H1 (cell line): Measurements from ENCODE around the gene CACNB1. TPM values are rescaled to one million over a fixed set of nuclear protein-coding genes. Genes with fewer than 3 reads are reported as not detected.

Experiments
- CTCF ChIA-PET: fragments of 300-600 bp; sonication (Branson Sonifier 250); formaldehyde crosslinking; loops from one replicate; lab custom pipeline; 2021; ENCODE audit not compliant: partially characterized antibody; lab: Charles Lee
- POLR2A ChIA-PET: fragments of 300-600 bp; sonication (Branson Sonifier 250); formaldehyde crosslinking; loops from one replicate; lab custom pipeline; 2021; ENCODE audit warnings: inconsistent platforms; ENCODE audit not compliant: partially characterized antibody; lab: Charles Lee
- DNase-seq, 2 experiments: peaks; one replicate each; pipeline versions ENCODE4 v3.0.0 to v3.0.0-alpha.2; 2010 to 2022; ENCODE audit warnings: low spot score in 2 of 2, low read depth in 1 of 2, mixed read lengths in 1 of 2
- FAIRE-seq: peaks from 2 replicates; lab custom pipeline; 2011; peaks lifted over from hg19 to GRCh38; lab: Jason Lieb, UNC
- H2AFZ ChIP-seq: 2 replicates; pipeline ENCODE4 v1.8.1; 2012; ENCODE audit warnings: low read length, inconsistent platforms
- H2AK5ac ChIP-seq: 2 replicates; pipeline ENCODE4 v1.6.1; 2013; ENCODE audit warnings: low read depth, low read length
- H2BK120ac ChIP-seq: replicated peaks from 2 replicates; pipeline ENCODE3; 2013; ENCODE audit warnings: low read depth, low read length, inconsistent platforms
- H2BK12ac ChIP-seq: 2 replicates; pipeline ENCODE4 v1.6.1; 2013; ENCODE audit warnings: low read depth, low read length
- H2BK15ac ChIP-seq: 2 replicates; pipeline ENCODE4 v1.6.1; 2013; ENCODE audit warnings: low read length
- H2BK20ac ChIP-seq: 2 replicates; pipeline ENCODE4 v1.6.1; 2013; ENCODE audit warnings: low read length
- H2BK5ac ChIP-seq: 2 replicates; pipeline ENCODE4 v1.6.1; 2013; ENCODE audit warnings: low read depth, low read length
- H3K14ac ChIP-seq: 2 replicates; pipeline ENCODE4 v1.6.1; 2013; ENCODE audit warnings: inconsistent platforms; ENCODE audit not compliant: insufficient read length
- H3K18ac ChIP-seq: 2 replicates; pipeline ENCODE4 v1.6.1; 2013; ENCODE audit warnings: low read length; ENCODE audit errors: extremely low read depth
- H3K23ac ChIP-seq: 2 replicates; pipeline ENCODE4 v1.6.1; 2013; ENCODE audit warnings: inconsistent platforms; ENCODE audit not compliant: insufficient read length
- H3K23me2 ChIP-seq: 2 replicates; pipeline ENCODE4 v1.6.1; 2013; ENCODE audit warnings: low read depth, low read length
- H3K27ac ChIP-seq: 2 replicates; pipeline ENCODE4 v1.6.1; 2011; ENCODE audit warnings: low read depth, low read length, inconsistent platforms
- H3K27me3 ChIP-seq, 4 experiments: replicated peaks in 1 of 4; 1 replicate in 1 of 4; 2 replicates in 3 of 4; pipeline versions ENCODE4 v1.6.1 to v1.8.1; 2011 to 2013; ENCODE audit warnings: low read length in 3 of 4, mild to moderate bottlenecking in 3 of 4, inconsistent platforms in 2 of 4, mixed read lengths in 2 of 4, moderate library complexity in 1 of 4; ENCODE audit not compliant: control insufficient read depth in 3 of 4, insufficient read depth in 3 of 4; ENCODE audit errors: extremely low read depth in 1 of 4
- H3K36me3 ChIP-seq, 4 experiments: 2 replicates each; pipeline versions ENCODE4 v1.6.1 to v1.8.1; 2011 to 2013; ENCODE audit warnings: mild to moderate bottlenecking in 4 of 4, low read length in 3 of 4, moderate library complexity in 2 of 4, control low read depth in 1 of 4, inconsistent platforms in 1 of 4; ENCODE audit not compliant: insufficient read depth in 4 of 4, control insufficient read depth in 2 of 4
- H3K4ac ChIP-seq: replicated peaks from 2 replicates; pipeline ENCODE3; 2013; ENCODE audit warnings: low read length, low read depth, mixed read lengths, inconsistent platforms; ENCODE audit not compliant: insufficient read length
- H3K4me1 ChIP-seq, 4 experiments: replicated peaks in 1 of 4; 1 replicate in 1 of 4; 2 replicates in 3 of 4; pipeline versions ENCODE4 v1.6.1 to v1.8.1; 2011 to 2013; ENCODE audit warnings: low read length in 3 of 4, inconsistent platforms in 2 of 4, mixed read lengths in 1 of 4; ENCODE audit not compliant: insufficient read depth in 4 of 4, control insufficient read depth in 3 of 4
- H3K4me2 ChIP-seq, 2 experiments: 2 replicates each; pipeline versions ENCODE4 v1.6.1 to v1.8.1; 2011 to 2013; ENCODE audit warnings: low read depth in 2 of 2, low read length in 2 of 2, control low read depth in 1 of 2, inconsistent platforms in 1 of 2, mild to moderate bottlenecking in 1 of 2; ENCODE audit not compliant: insufficient read depth in 1 of 2
- H3K4me3 ChIP-seq, 4 experiments: fragments of 200-600, 300-600 bp in 1 of 4; sonication (generic), shearing (Covaris generic), sonication (Bioruptor Twin) in 1 of 4; 2 replicates each; pipeline versions ENCODE4 v1.5.1 to v1.8.1; 2011 to 2016; ENCODE audit warnings: low read length in 4 of 4, low read depth in 3 of 4, control low read depth in 2 of 4, inconsistent platforms in 2 of 4, mild to moderate bottlenecking in 2 of 4, mixed read lengths in 1 of 4, moderate library complexity in 1 of 4; ENCODE audit not compliant: insufficient read depth in 2 of 4; ENCODE audit errors: extremely low read depth in 1 of 4
- H3K56ac ChIP-seq: replicated peaks from 2 replicates; pipeline ENCODE3; 2013; ENCODE audit warnings: low read depth, mild to moderate bottlenecking, mixed read lengths, low read length, inconsistent platforms; ENCODE audit not compliant: insufficient read length
- H3K79me1 ChIP-seq: 2 replicates; pipeline ENCODE4 v1.6.1; 2013; ENCODE audit warnings: low read depth, low read length, control low read depth
- H3K79me2 ChIP-seq, 2 experiments: 2 replicates each; pipeline versions ENCODE4 v1.6.1 to v1.8.1; 2012 to 2013; ENCODE audit warnings: low read length in 2 of 2, mild to moderate bottlenecking in 2 of 2, inconsistent platforms in 1 of 2; ENCODE audit not compliant: insufficient read depth in 2 of 2, control insufficient read depth in 1 of 2
- H3K9ac ChIP-seq, 4 experiments: replicated peaks in 1 of 4; 1 replicate in 1 of 4; 2 replicates in 3 of 4; pipeline versions ENCODE4 v1.6.1 to v1.8.1; 2011 to 2013; ENCODE audit warnings: low read depth in 3 of 4, low read length in 3 of 4, control low read depth in 2 of 4, mild to moderate bottlenecking in 2 of 4, moderate library complexity in 2 of 4, inconsistent platforms in 1 of 4; ENCODE audit errors: extremely low read depth in 1 of 4
- H3K9me3 ChIP-seq, 2 experiments: 2 replicates each; pipeline versions ENCODE4 v1.6.1 to v1.8.1; 2012 to 2013; ENCODE audit warnings: mild to moderate bottlenecking in 2 of 2, moderate library complexity in 2 of 2, control low read depth in 1 of 2, inconsistent platforms in 1 of 2, low read depth in 1 of 2, low read length in 1 of 2, mixed read lengths in 1 of 2; ENCODE audit not compliant: insufficient read depth in 2 of 2
- H4K20me1 ChIP-seq, 2 experiments: replicated peaks in 1 of 2; 2 replicates each; pipeline versions ENCODE3 to v1.8.1; 2011 to 2013; ENCODE audit warnings: inconsistent platforms in 2 of 2, low read length in 2 of 2, mild to moderate bottlenecking in 1 of 2; ENCODE audit not compliant: insufficient read depth in 2 of 2, control insufficient read depth in 1 of 2
- H4K5ac ChIP-seq: 2 replicates; pipeline ENCODE4 v1.6.1; 2013; ENCODE audit warnings: low read length, low read depth, mixed read lengths, inconsistent platforms; ENCODE audit not compliant: insufficient read length
- H4K8ac ChIP-seq: 2 replicates; pipeline ENCODE4 v1.8.0; 2013; ENCODE audit warnings: mild to moderate bottlenecking, moderate library complexity, low read length, inconsistent platforms; ENCODE audit not compliant: insufficient read depth; ENCODE audit errors: extremely low read depth
- H4K91ac ChIP-seq: replicated peaks from 2 replicates; pipeline ENCODE3; 2013; ENCODE audit warnings: low read length, mixed read lengths, inconsistent platforms; ENCODE audit not compliant: insufficient read length
- ATF2 ChIP-seq: IDR thresholded peaks from 2 replicates; pipeline ENCODE4 v1.6.1; 2012; ENCODE audit warnings: low read length, inconsistent platforms
- CHD2 ChIP-seq: IDR thresholded peaks from 2 replicates; pipeline ENCODE4 v1.6.1; 2012; ENCODE audit warnings: low read length, improper control_type of control experiment
- CTCF ChIP-seq, 3 experiments: IDR thresholded peaks; 1 replicate in 2 of 3; 2 replicates in 1 of 3; pipeline versions ENCODE4 v1.5.1 to v1.6.1; 2011; ENCODE audit warnings: low read length in 3 of 3, mild to moderate bottlenecking in 3 of 3, inconsistent platforms in 2 of 3, low read depth in 1 of 3, moderate library complexity in 1 of 3; ENCODE audit not compliant: insufficient read depth in 1 of 3; ENCODE audit errors: control extremely low read depth in 1 of 3
- HDAC2 ChIP-seq, 2 experiments: fragments of 300-600 bp in 1 of 2; sonication (generic) in 1 of 2; IDR thresholded peaks; 2 replicates each; pipeline ENCODE4 v1.6.1; 2011 to 2012; ENCODE audit warnings: low read depth in 2 of 2, low read length in 2 of 2, mild to moderate bottlenecking in 2 of 2, moderate library complexity in 2 of 2, borderline replicate concordance in 1 of 2, inconsistent platforms in 1 of 2
- NANOG ChIP-seq: IDR thresholded peaks from 2 replicates; pipeline ENCODE4 v1.6.1; 2011; ENCODE audit warnings: low read length, low read depth, mild to moderate bottlenecking, inconsistent platforms; ENCODE audit not compliant: insufficient read depth, poor library complexity, severe bottlenecking
- RBBP5 ChIP-seq: IDR thresholded peaks from 2 replicates; pipeline ENCODE4 v1.7.1; 2012; ENCODE audit warnings: low read depth, mild to moderate bottlenecking, inconsistent platforms, low read length, moderate library complexity, borderline replicate concordance
- SP2 ChIP-seq: IDR thresholded peaks from 2 replicates; pipeline ENCODE4 v1.6.1; 2012; ENCODE audit warnings: mild to moderate bottlenecking, low read length, inconsistent platforms
- SP4 ChIP-seq: IDR thresholded peaks from 2 replicates; pipeline ENCODE4 v1.6.1; 2012; ENCODE audit warnings: low read length, inconsistent platforms
- TCF12 ChIP-seq: IDR thresholded peaks from 2 replicates; pipeline ENCODE4 v1.6.1; 2011; ENCODE audit warnings: low read depth, mild to moderate bottlenecking, low read length
- whole genome bisulfite sequencing, 2 experiments: shearing (Covaris generic) in 1 of 2; methylation state at CpG; one replicate each; pipeline versions ENCODE4 v1.1.6 to v1.1.7; 2013 to 2015; ENCODE audit warnings: low lambda C conversion rate in 2 of 2, mixed read lengths in 2 of 2, inconsistent platforms in 1 of 2, low coverage in 1 of 2, missing lambda C conversion rate in 1 of 2; ENCODE audit not compliant: insufficient replicate concordance in 2 of 2, insufficient coverage in 1 of 2, insufficient read length in 1 of 2; ENCODE audit errors: extremely low coverage in 1 of 2, missing lambda C conversion rate in 1 of 2; 5-methylcytosine and 5-hydroxymethylcytosine counted together
- polyA plus RNA-seq, 7 experiments: library from polyadenylated mRNA; depleted of rRNA in 3 of 7; stranded (reverse) in 5 of 7; unstranded in 2 of 7; fragments of >200 nt in 5 of 7; fragments of 200-250 nt in 2 of 7; gene quantifications; 1 replicate in 5 of 7; 2 replicates in 1 of 7; 4 replicates in 1 of 7; pipeline versions ENCODE4 v1.2.1 to v1.2.3, GENCODE V29; 2011 to 2013; ENCODE audit warnings: missing spikeins in 2 of 7, mixed read lengths in 2 of 7
- total RNA-seq: library from RNA; stranded (reverse); fragmentation: NEBNext Ultra II Directional; extraction: Animal tissue kit (Norgen Biotek cat#: 25700); gene quantifications from 2 replicates; pipeline ENCODE4 v1.2.1, GENCODE V29; 2021

CACNB1 gene
- total and polyA plus RNA-seq, 2 of the 8 experiments (the other 6 are each of a cell fraction or from before 2014, with no cell fraction given): 7.2 to 17.8 TPM

DNA sequence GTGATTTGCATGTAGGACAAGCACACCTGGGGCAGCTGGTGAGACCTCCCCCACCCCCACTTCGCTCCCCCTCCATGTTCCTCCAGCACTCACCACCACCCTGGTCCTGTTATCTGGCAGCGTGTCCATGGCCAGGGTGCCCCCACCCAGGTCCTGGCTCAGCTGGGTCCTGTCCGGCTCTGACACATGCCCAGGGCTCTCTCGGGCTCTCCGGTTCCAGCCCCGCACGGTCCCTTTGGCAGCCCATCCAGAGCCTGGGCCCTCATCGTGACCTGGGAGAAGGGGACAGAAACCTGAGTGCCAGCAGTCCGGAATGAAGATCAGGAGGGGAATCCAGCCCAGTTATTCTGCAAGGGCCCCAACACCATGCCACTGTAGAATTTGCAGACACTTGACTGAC lies 57.9 kb downstream of the CACNB1 start:
- Histone ChIP-seq H2BK120ac (no peak overlapping the region), H2BK5ac (no peak overlapping the region), H3K27me3 (no peaks in the 10 kb centered on the region), H3K23ac (no peak overlapping the region), H3K9me3 (no peaks in the 10 kb centered on the region), H2AFZ (no peak overlapping the region), H4K20me1 (no peaks in the 10 kb centered on the region), H3K4me2 (no peak overlapping the region), H3K36me3 (no peaks in the 10 kb centered on the region), H3K56ac (no peak overlapping the region), H4K8ac (no peak overlapping the region), H3K4me3 (no peak overlapping the region), H3K18ac (no peak overlapping the region), H4K91ac (no peak overlapping the region), H3K23me2 (no peaks in the 10 kb centered on the region), H3K79me1 (no peaks in the 10 kb centered on the region), H3K79me2 (no peaks in the 10 kb centered on the region), H3K4me1 (no peaks in the 10 kb centered on the region), H3K14ac (no peak overlapping the region), H2BK20ac (no peak overlapping the region), H2AK5ac (no peak overlapping the region), H3K9ac (no peak overlapping the region), H3K27ac (no peak overlapping the region), H2BK12ac (no peak overlapping the region), H3K4ac (no peak overlapping the region), H2BK15ac (no peak overlapping the region), H4K5ac (no peak overlapping the region)
- CTCF ChIA-PET: interaction anchor here (1.5 to 3.5 kb wide), 2 partner anchors 13 to 36 kb away, joined by 4 to 19 read pairs; partner anchors contain the start of gene PLXDC1
- DNase-seq (no peak), FAIRE-seq (no peak)
- 97% methylated on average over 8 of the region's 9 CpGs; no CpG with 5 or more reads in 1 of the 2 experiments for WGBS, 2 experiments
- POLR2A ChIA-PET: interaction anchor here (0.7 to 1.5 kb wide), 3 partner anchors 16 to 47 kb away, joined by 3 to 4 read pairs (median 4); no protein-coding TSS in a partner anchor
- no peak for TF ChIP-seq SP4
- TF ChIP-seq SP2: no peak
- TF ChIP-seq TCF12: no peak
- no peak for TF ChIP-seq CTCF (IDR thresholded peaks at IDR 0.05; ENCODE audit: control extremely low read depth in 1 of 3, insufficient read depth in 1 of 3, low read depth in 1 of 3, low read length in 3 of 3)
- no peak for TF ChIP-seq HDAC2 (IDR thresholded peaks at IDR 0.05; ENCODE audit: borderline replicate concordance in 1 of 2, low read depth in 2 of 2, low read length in 2 of 2)
- no peak for TF ChIP-seq CHD2
- no peak for TF ChIP-seq ATF2
- no peak for TF ChIP-seq RBBP5
- TF ChIP-seq NANOG: no peak
